NCI-H748 (cell line): ENCODE measurements around the gene SLC44A5.
"Not testable (repeated sequence)": the region's sequence is repeated elsewhere in the genome, so short reads cannot be mapped to it uniquely, and the experiment has no call there.

Experiments
- DNase-seq: peaks from one replicate; lab custom pipeline; 2025; ENCODE audit not compliant: unreplicated experiment; lab: John Stamatoyannopoulos, UW

The SLC44A5 gene

GRCh38 chr1:75522389-75522788, 88.5 kb downstream of the SLC44A5 start:
- no peak for DNase-seq

GRCh38 chr1:75521658-75522057, 89.3 kb downstream of the SLC44A5 start:
- no peak for DNase-seq

- no peak for DNase-seq
Observed at GRCh38 chr1:75520862-75521475, 89.9 kb downstream of the SLC44A5 start.

GRCh38 chr1:75519651-75520427, 91.1 kb downstream of the SLC44A5 start:
- no peak for DNase-seq

- DNase-seq: no peak
Observed at GRCh38 chr1:75518686-75519085, 92.2 kb downstream of the SLC44A5 start.

- DNase-seq: no peak
Observed at GRCh38 chr1:75514270-75514669, 96.6 kb downstream of the SLC44A5 start.

GRCh38 chr1:75506976-75507375, 103.9 kb downstream of the SLC44A5 start:
- DNase-seq: no peak

GRCh38 chr1:75503221-75503974, 107.5 kb downstream of the SLC44A5 start:
- no peak for DNase-seq

- DNase-seq: no peak
Observed at GRCh38 chr1:75502776-75503175, 108.1 kb downstream of the SLC44A5 start.

GRCh38 chr1:75501577-75502295, 109.2 kb downstream of the SLC44A5 start:
- no peak for DNase-seq

GRCh38 chr1:75492011-75492410, 118.9 kb downstream of the SLC44A5 start:
- DNase-seq: no peak

- DNase-seq: no peak
Observed at GRCh38 chr1:75487399-75487798, 123.5 kb downstream of the SLC44A5 start.

- DNase-seq: no peak
Observed at GRCh38 chr1:75484789-75485188, 126.1 kb downstream of the SLC44A5 start.

GRCh38 chr1:75482951-75483350, 128.0 kb downstream of the SLC44A5 start:
- peak; percentile 78 for DNase-seq

GRCh38 chr1:75476486-75476885, 134.4 kb downstream of the SLC44A5 start:
- DNase-seq: not testable (repeated sequence)

GRCh38 chr1:75475696-75476095, 135.2 kb downstream of the SLC44A5 start:
- no peak for DNase-seq

GRCh38 chr1:75472971-75473603, 137.8 kb downstream of the SLC44A5 start:
- DNase-seq: no peak

- DNase-seq: no peak
Observed at GRCh38 chr1:75472089-75472970, 138.6 kb downstream of the SLC44A5 start.

GRCh38 chr1:75471252-75471651, 139.7 kb downstream of the SLC44A5 start:
- DNase-seq: no peak

- no peak for DNase-seq
Observed at GRCh38 chr1:75470448-75470847, 140.5 kb downstream of the SLC44A5 start.
